ENCODE data around the gene LGR5. TPM values are rescaled to one million over a fixed set of nuclear protein-coding genes. Genes with fewer than 3 reads are reported as not detected.
A peak's percentile ranks its signal among the peaks of the same experiment; 100 is the strongest.

Gene LGR5
- total and polyA plus RNA-seq, 2 of the 4 experiments (the other 2 are of a cell fraction) = not detected

DNA sequence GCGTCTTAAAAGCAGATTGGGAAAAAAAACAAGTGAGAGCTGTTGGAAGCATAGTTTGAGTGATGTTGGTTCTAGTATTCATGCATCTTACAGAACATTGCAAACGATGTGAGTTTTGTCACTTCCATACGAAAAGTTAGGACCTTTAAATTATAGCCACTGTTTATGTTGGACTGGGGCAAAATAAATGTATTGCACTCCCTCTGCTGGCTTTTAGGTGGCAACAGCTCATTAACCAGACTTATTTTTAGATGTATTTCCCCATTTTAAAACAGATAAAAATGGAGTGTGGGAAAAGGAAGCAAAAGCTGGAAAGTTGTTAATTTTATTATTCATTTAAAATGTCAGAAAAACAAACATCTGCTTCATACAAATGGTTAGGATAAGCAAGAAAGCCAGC is 111.9 kb downstream of the LGR5 start:
- no TSS peak for BruUV-seq (replicated peaks)
- ATAC-seq (ENCODE audit: low read depth) = no peak; the same call in 1 of the 2 replicates
- TF ChIP-seq CEBPB (IDR thresholded peaks at IDR 0.05; ENCODE audit: low read depth, low read length) = no peak
- no peak for TF ChIP-seq MXI1 (IDR thresholded peaks at IDR 0.05; ENCODE audit: borderline replicate concordance, low read depth, low read length)
- TF ChIP-seq, protein P1, sequence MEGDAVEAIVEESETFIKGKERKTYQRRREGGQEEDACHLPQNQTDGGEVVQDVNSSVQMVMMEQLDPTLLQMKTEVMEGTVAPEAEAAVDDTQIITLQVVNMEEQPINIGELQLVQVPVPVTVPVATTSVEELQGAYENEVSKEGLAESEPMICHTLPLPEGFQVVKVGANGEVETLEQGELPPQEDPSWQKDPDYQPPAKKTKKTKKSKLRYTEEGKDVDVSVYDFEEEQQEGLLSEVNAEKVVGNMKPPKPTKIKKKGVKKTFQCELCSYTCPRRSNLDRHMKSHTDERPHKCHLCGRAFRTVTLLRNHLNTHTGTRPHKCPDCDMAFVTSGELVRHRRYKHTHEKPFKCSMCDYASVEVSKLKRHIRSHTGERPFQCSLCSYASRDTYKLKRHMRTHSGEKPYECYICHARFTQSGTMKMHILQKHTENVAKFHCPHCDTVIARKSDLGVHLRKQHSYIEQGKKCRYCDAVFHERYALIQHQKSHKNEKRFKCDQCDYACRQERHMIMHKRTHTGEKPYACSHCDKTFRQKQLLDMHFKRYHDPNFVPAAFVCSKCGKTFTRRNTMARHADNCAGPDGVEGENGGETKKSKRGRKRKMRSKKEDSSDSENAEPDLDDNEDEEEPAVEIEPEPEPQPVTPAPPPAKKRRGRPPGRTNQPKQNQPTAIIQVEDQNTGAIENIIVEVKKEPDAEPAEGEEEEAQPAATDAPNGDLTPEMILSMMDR (conservative IDR thresholded peaks at IDR 0.05; ENCODE audit: low read depth, low read length) = peak; percentile 53
- no peak for TF ChIP-seq RCOR1 (IDR thresholded peaks at IDR 0.05; ENCODE audit: insufficient replicate concordance, low read length)
- peak; percentile 47 for TF ChIP-seq RAD21 (IDR thresholded peaks at IDR 0.05; ENCODE audit: low read length)
- TF ChIP-seq SMC3 (IDR thresholded peaks at IDR 0.05; ENCODE audit: low read depth, low read length) = peak; percentile 49
- Histone ChIP-seq H3K9me3 (ENCODE audit: control insufficient read depth, insufficient read depth, low read length) (no peaks in the 10 kb centered on the region), H3K79me1 (ENCODE audit: low read depth in 1 of 2, low read length in 2 of 2) (no peaks in the 10 kb centered on the region), H3K27ac (ENCODE audit: insufficient read depth, low read length) (no peak overlapping the region), H3K4ac (ENCODE audit: low read depth, low read length) (no peak overlapping the region), H4K20me1 (ENCODE audit: insufficient read depth, low read length) (no peaks in the 10 kb centered on the region), H3K36me3 (ENCODE audit: control insufficient read depth, insufficient read depth, low read length) (no peaks in the 10 kb centered on the region), H3K56ac (ENCODE audit: extremely low read depth, insufficient read depth, low read length) (no peak overlapping the region), H3K27me3 (ENCODE audit: control insufficient read depth, insufficient read depth, low read length) (no peaks in the 10 kb centered on the region), H3K4me1 (ENCODE audit: control insufficient read depth, insufficient read depth, low read length) (no peaks in the 10 kb centered on the region), H2BK20ac (ENCODE audit: low read depth, low read length) (no peak overlapping the region), H2AK9ac (replicated peaks; ENCODE audit: low read depth, low read length, poor library complexity) (no peak overlapping the region), H4K5ac (ENCODE audit: low read depth, low read length) (no peak overlapping the region), H2BK5ac (ENCODE audit: low read depth, low read length, poor library complexity, severe bottlenecking) (no peak overlapping the region), H3K9me1 (ENCODE audit: insufficient read depth, low read length) (no peaks in the 10 kb centered on the region; the same call in 1 of the 2 replicates), H2BK120ac (ENCODE audit: low read depth, low read length) (no peak overlapping the region), H2BK15ac (ENCODE audit: low read depth, low read length) (no peak overlapping the region), H2AFZ (replicated peaks; ENCODE audit: low read length, poor library complexity) (no peak overlapping the region), H3K18ac (ENCODE audit: low read depth, low read length) (no peak overlapping the region), H3K4me3 (ENCODE audit: insufficient read depth, low read depth, low read length) (no peak overlapping the region), H3K14ac (replicated peaks; ENCODE audit: low read depth, low read length) (no peak overlapping the region), H3K4me2 (ENCODE audit: low read depth, low read length) (no peak overlapping the region), H4K8ac (ENCODE audit: low read depth in 2 of 2, low read length in 2 of 2) (no peak overlapping the region), H3K9ac (ENCODE audit: low read depth, low read length) (no peak overlapping the region), H3K23ac (ENCODE audit: low read depth, low read length) (no peak overlapping the region), H2AK5ac (ENCODE audit: low read depth, low read length) (no peak overlapping the region), H4K91ac (ENCODE audit: insufficient read depth, low read depth, low read length) (no peak overlapping the region)
- ChIA-PET CTCF (interaction anchor here (0.5 to 1.7 kb wide), 5 partner anchors 17 to 818 kb away, joined by 3 to 17 read pairs (median 3); no protein-coding TSS in a partner anchor), POLR2A (ENCODE audit: unreplicated experiment) (no interaction called here)
- intact Hi-C loops (cut with micrococcal nuclease) (loop anchor here (1.0 to 10.0 kb wide), 2 partner anchors 136 to 193 kb away; no protein-coding TSS in a partner anchor), in situ Hi-C loops (cut with MboI; ENCODE audit: low sequenced_read_pairs) (no loop called here), dilution Hi-C loops (cut with HindIII; ENCODE audit: low sequenced_read_pairs, unreplicated experiment) (no loop called here)
- WGBS, 2 experiments (ENCODE audit: extremely low coverage in 2 of 2, insufficient read length in 1 of 2) = no CpG with 5 or more reads among the region's 3 CpGs
- peak; percentile 15 for DNase-seq

Measured in IMR-90 (cell line).